Suppressor macrophage treated with lipopolysaccharide for 4 hours (primary cell): ENCODE data around the gene SLFN13.
"Not testable (repeated sequence)": the region's sequence is repeated elsewhere in the genome, so short reads cannot be mapped to it uniquely, and the experiment has no call there.

ENCODE experiments used
- DNase-seq: peaks from one replicate; pipeline ENCODE4 v3.0.0-alpha.2; 2020

The SLFN13 gene

DNA sequence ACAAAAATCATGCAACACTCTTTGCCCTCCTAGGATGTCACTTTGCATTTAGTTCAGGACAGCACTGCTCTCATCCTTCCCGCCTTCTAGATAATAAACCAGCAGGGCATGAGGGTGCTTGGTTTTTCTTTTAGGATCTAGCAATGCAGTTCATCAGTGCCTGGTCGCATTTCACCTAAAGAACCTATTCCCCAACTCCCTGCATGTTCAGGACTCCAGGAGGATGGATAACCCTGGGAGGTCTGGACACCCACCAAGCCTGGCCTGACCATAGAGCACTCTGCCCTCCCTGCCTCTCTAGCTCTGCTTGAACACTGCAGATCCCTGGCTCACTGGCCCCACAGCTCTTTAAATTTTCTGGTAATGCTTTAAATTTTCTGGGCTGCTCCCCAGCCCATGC lies 18.9 kb downstream of the SLFN13 start:
- no peak for DNase-seq

DNA sequence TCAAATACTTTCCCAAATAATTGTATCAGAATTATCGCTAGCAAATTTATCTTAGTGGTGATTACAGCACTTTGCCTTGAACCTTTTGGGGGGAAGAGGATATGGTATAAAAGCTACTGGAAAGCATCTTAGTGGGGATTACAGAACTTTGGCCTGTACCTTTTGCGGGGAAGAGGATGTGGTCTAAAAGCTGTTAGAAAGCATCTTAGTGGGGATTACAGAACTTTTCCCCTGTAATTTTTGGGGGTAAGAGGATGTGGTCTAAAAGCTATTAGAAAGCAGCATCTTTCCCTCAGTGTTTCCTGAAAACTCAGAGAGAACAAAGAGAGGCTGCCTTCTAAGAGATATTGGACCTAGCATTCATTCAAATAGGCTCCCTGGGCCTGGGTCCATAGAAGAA lies 20.3 kb downstream of the SLFN13 start:
- DNase-seq, result no peak

DNA sequence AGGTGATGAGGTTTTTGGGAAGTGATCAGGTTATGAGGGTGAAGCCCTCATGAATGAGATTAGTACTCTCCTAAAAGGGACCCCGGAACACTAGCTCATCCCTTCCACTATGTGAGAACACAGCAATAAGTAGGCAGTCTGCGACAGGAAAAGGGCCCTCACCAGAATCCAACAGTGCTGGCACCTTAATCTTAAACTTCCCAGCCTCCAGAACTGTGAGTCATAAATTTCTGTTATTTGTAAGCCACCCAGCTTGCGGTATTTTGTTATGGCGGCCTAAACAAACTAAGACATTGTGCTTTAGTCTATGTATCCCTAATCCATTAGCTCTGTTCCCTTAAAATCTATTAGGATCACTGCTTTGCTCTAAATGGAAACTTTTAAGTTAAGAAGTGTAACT lies 24.8 kb downstream of the SLFN13 start:
- no peak for DNase-seq

DNA sequence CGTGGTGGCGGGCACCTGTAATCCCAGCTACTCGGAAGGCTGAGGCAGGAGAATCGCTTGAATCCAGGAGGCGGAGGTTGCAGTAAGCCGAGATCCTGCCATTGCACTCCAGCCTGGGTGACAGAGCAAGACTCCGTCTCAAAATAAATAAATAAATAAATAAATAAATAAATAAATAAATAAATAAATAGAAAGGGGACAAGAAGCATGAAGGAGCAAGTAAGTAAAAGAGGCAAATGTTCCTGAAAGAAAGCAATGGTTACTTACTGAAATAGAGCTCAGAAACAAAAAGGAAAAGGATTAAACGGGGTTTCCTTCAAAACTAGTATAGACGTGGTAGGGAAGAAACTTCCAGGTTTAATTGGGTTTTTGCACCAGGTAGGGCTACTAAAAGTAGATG lies 27.5 kb downstream of the SLFN13 start:
- not testable (repeated sequence) for DNase-seq

DNA sequence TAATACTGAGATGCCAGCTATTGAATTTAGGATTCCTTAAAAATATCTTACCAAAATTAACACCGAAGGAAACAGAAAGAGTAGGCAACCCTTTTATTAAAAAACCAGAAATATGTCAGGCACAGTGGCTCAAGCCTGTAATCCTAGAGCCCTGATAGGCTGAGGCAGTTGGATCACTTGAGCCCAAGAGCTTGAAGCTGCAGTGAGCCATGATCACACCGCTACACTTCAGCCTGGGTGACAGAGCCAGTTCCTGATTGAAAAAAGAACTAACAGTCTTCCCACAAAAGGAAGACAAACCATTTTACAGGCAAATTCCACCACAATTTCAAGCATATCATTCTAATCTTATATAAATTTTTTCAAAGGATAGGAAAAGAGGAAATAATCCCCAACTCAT lies 31.9 kb downstream of the SLFN13 start:
- no peak for DNase-seq

DNA sequence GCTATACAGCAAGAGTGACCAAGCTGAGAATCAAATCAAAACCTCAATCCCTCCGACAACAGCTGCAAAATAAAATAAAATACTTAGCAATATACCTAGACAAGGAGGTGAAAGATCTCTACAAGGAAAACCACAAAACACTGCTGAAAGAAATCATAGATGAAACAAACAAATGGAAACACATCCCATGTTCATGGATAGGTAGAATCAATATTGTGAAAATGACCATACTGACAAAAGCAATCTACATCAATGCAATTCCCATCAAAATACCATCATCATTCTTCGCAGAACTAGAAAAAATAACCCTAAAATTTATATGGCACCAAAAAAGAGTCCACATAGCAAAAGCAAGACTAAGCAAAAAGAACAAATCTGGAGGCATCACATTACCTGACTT lies 33.9 kb downstream of the SLFN13 start:
- DNase-seq, result not testable (repeated sequence)

DNA sequence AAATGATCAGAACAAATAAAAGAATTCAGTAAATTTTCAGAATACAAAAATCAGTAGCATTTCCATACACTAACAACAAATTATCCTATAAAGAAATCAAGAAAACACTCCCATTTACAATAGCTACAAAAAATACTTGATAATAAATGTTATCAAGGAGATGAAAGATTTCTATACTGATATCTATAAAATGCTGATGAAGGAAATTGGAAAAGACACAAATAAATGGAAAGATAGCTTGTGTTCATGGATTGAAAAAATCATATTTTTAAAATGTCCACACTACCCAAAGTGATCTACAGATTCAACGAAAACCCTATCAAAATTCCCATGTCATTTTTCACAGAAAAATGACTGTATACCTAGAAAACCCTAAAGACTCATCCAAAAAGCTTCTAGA lies 34.3 kb downstream of the SLFN13 start:
- DNase-seq, result no peak

DNA sequence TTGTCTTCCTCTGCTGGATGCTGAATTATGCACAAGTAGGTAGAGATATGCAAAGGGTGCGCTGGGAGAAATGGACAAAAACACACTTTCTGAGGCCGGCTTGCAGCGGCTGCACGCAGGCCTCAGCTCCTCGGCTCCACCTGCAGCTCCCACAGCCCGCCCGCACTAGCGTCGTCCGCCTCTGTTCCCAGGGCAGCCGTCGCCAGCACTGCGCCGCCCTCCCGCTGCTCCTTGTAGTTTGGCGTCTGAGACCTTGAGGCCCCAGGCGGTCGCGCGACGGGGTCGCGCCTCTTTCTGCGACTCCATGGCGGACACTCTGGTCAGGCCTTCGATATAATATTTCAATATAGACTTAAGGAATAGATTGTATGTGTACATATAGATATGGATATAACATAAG lies 41.0 kb downstream of the SLFN13 start:
- no peak for DNase-seq

DNA sequence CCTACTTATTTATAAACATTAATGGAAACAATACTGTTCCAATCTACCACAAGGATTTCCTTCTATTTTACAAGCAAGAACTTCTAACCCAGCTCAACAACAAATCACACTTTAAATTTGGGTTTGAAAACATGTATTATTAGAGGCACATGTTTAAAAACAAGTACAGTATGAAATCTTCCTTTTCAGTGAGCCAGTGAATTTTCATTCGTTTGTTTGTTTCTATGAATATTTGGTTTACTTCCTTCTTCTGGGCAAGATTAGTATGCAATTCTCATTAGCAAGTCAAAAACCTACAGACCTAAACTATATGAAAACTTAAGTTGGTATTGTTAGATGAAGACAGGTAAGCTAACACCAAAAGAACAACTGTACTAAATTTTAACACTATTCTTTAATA lies 42.0 kb downstream of the SLFN13 start:
- no peak for DNase-seq

DNA sequence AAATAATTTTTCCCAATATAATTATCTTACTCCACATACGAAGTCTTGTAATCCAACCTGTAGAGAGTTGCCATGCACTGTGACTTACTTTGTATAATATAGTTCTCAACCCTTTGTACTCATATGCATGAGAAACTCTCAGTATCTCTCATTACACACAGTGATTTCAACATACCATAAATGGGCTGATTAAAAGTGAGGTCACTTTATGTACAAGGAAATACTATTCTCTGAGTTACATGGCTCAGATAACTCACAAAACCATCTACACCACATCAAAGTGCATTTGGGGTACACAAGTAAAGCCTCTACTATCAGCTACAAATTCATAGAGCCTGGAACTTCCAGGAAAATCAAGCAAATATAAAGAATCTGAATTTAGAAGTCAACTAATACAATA lies 44.2 kb downstream of the SLFN13 start:
- DNase-seq, result peak; percentile 5

DNA sequence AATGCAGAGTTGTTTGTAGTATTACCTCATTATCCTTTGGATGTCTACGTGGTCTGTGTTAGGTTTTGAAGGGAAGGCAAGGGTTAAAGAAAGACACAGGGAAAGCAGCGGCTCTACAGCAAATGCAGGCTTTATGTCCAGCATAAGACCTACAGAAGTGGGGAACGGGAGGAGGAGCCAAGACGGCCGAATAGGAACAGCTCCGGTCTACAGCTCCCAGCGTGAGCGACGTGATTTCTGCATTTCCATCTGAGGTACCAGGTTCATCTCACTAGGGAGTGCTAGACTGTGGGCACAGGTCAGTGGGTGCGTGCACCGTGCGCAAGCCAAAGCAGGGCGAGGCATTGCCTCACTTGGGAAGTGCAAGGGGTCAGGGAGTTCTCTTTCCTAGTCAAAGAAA lies 54.8 kb downstream of the SLFN13 start:
- DNase-seq, result not testable (repeated sequence)

DNA sequence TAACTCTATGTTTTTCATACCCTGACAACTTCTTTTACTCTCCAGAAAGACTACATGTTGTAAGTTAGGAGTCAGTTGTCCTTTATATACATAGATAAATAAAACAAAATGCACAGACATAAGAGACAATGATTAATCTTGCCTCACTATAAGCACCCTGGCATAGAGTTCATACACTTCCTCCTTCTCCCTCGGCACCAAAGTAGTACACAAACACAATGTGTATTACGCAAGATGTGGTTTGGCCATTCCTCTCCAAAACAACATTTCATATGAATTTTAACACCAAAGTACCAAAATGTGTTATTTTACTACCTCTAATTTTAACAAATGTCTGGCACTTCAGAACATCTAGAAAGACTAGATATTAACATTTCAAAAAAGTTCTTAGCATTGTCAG lies 57.9 kb downstream of the SLFN13 start:
- peak; percentile 71 for DNase-seq

DNA sequence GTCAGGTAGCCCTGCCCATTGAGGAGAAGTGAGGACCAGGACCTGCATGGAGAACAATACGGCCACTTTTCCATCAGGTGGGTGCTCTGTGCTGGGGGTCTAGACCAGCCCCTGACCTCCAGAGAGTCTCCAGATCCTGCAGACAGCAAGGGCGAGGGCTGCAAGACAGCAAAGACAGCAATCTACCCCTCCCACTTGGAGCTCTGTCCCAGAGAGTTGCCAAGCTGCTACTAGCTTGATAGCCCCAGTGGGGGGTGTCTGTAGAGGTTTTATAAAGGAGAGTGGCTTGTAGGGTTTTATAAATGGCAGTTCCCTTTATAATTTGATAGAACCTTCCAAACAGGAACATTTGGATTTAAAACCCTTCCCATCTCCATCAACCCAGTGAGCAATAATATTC lies 58.4 kb downstream of the SLFN13 start:
- DNase-seq, result no peak

DNA sequence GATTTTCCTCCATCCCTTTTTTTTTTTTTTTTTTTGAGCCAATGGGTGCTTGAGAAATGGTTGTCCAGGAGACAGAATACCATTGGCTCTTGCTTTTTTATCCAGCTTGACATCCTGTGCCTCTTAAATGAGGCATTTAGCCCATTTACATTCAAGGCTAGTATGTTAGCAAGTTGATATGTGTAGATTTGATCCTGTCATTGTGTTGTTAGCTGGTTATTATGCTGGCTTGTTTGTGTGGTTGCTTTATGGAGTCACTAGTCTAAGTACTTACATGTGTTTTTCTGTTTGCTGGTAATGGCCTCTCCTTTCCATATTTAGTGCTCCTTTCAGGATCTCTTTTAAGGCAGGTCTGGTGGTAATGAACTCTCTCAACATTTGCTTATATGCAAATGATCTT lies 61.1 kb downstream of the SLFN13 start:
- no peak for DNase-seq
